Suppressor macrophage (primary cell): ENCODE results near the gene KCNA10.

Experiments
- DNase-seq, 4 experiments: peaks; one replicate each; pipeline ENCODE4 v3.0.0-alpha.2; 2020 to 2022

The KCNA10 gene

GRCh38 chr1:110477445-110477957 is 41.5 kb downstream of the KCNA10 start:
- DNase-seq = peak in 3 of 4 experiments; percentile 29 to 53 (median 44)

GRCh38 chr1:110477041-110477440 is 41.9 kb downstream of the KCNA10 start:
- DNase-seq = peak; percentile 24 to 71 (median 46)

GRCh38 chr1:110476028-110476765 is 42.8 kb downstream of the KCNA10 start:
- DNase-seq = peak; percentile 31 to 64 (median 53)

GRCh38 chr1:110475362-110476027 is 43.5 kb downstream of the KCNA10 start:
- peak; percentile 15 to 32 (median 18) for DNase-seq

- no peak for DNase-seq
Observed at GRCh38 chr1:110474444-110474843, 44.5 kb downstream of the KCNA10 start.

- no peak for DNase-seq
Observed at GRCh38 chr1:110472546-110472945, 46.4 kb downstream of the KCNA10 start.

GRCh38 chr1:110471131-110471530 is 47.8 kb downstream of the KCNA10 start:
- no peak for DNase-seq
